ENCODE measurements around the gene CTBS. TPM values are rescaled to one million over a fixed set of nuclear protein-coding genes. Genes with fewer than 3 reads are reported as not detected.

The CTBS gene
- total and polyA plus RNA-seq, 2 of the 13 experiments (the other 11 are each of a cell fraction or from before 2014, with no cell fraction given), result 4.7 to 12.4 TPM

DNA sequence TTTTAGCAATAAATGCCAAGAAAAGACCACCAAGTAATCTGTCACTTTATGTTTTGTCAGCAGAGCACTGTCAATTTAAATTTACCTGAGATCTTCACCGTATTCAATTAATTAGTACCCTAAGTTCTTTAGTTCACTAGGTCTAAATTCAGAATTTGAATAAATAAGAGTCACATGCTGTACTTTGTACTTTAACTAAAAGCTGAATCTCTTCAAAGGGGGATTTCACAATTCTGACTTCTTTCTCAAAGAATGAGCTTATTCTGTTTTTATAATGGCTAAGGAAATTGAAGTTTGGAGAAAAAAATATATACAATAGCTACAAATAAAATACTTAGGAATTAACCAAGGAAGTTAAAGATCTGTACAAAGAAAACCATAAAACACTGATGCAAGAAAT is 65.7 kb downstream of the CTBS start (continued):
- TF ChIP-seq, protein P1, sequence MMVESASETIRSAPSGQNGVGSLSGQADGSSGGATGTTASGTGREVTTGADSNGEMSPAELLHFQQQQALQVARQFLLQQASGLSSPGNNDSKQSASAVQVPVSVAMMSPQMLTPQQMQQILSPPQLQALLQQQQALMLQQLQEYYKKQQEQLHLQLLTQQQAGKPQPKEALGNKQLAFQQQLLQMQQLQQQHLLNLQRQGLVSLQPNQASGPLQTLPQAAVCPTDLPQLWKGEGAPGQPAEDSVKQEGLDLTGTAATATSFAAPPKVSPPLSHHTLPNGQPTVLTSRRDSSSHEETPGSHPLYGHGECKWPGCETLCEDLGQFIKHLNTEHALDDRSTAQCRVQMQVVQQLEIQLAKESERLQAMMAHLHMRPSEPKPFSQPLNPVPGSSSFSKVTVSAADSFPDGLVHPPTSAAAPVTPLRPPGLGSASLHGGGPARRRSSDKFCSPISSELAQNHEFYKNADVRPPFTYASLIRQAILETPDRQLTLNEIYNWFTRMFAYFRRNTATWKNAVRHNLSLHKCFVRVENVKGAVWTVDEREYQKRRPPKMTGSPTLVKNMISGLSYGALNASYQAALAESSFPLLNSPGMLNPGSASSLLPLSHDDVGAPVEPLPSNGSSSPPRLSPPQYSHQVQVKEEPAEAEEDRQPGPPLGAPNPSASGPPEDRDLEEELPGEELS (CRISPR knock-in tag; IDR thresholded peaks at IDR 0.05), result no peak
- TF ChIP-seq ZNF317 (CRISPR knock-in tag; IDR thresholded peaks at IDR 0.05) (no peak), HMGA1 (CRISPR knock-in tag; conservative IDR thresholded peaks at IDR 0.05) (no peak), HNF4G (IDR thresholded peaks at IDR 0.05; ENCODE audit: borderline replicate concordance, low read depth, low read length) (no peak), HNF4G (CRISPR knock-in tag; IDR thresholded peaks at IDR 0.05; ENCODE audit: borderline replicate concordance, low read depth) (no peak), ZFP36 (IDR thresholded peaks at IDR 0.05; ENCODE audit: borderline replicate concordance, low read depth, low read length, partially characterized antibody) (no peak), NCOR1 (IDR thresholded peaks at IDR 0.05; ENCODE audit: borderline replicate concordance, low read length) (peak; percentile 51; the same call in 1 of the 2 replicates), ETV5 (CRISPR knock-in tag; IDR thresholded peaks at IDR 0.05; ENCODE audit: borderline replicate concordance) (no peak), YEATS4 (CRISPR knock-in tag; IDR thresholded peaks at IDR 0.05; ENCODE audit: borderline replicate concordance) (no peak), CHD4 (IDR thresholded peaks at IDR 0.05; ENCODE audit: borderline replicate concordance, low read length) (no peak), GATAD2A (CRISPR knock-in tag; IDR thresholded peaks at IDR 0.05) (0 out of 2 replicates have a peak, but pooled peaks have one; percentile 30), ESRRA (CRISPR knock-in tag; IDR thresholded peaks at IDR 0.05; ENCODE audit: low read depth) (no peak), ZNF557 (CRISPR knock-in tag; IDR thresholded peaks at IDR 0.05) (no peak), SOX13 (IDR thresholded peaks at IDR 0.05) (no peak), SOX13 (CRISPR knock-in tag; conservative IDR thresholded peaks at IDR 0.05 in 1 of 2, IDR thresholded peaks at IDR 0.05 in 1 of 2) (peak in 1 of 2 experiments; percentile 28; a peak in 1 of 4 replicates), NFKB2 (CRISPR knock-in tag; IDR thresholded peaks at IDR 0.05; ENCODE audit: borderline replicate concordance) (no peak), ZNF451 (CRISPR knock-in tag; IDR thresholded peaks at IDR 0.05) (no peak), ERF (CRISPR knock-in tag; IDR thresholded peaks at IDR 0.05) (no peak), SMYD3 (CRISPR knock-in tag; IDR thresholded peaks at IDR 0.05) (no peak), ZKSCAN8 (CRISPR knock-in tag; IDR thresholded peaks at IDR 0.05; ENCODE audit: borderline replicate concordance) (no peak), NPAS2 (CRISPR knock-in tag; IDR thresholded peaks at IDR 0.05; ENCODE audit: borderline replicate concordance) (no peak), CEBPG (CRISPR knock-in tag; IDR thresholded peaks at IDR 0.05) (peak; percentile 39; the same call in 1 of the 2 replicates), ZNF253 (CRISPR knock-in tag; IDR thresholded peaks at IDR 0.05; ENCODE audit: borderline replicate concordance) (no peak), RBFOX2 (IDR thresholded peaks at IDR 0.05; ENCODE audit: low read depth, low read length) (no peak), JUND (CRISPR knock-in tag; IDR thresholded peaks at IDR 0.05) (no peak), NFYB (CRISPR knock-in tag; IDR thresholded peaks at IDR 0.05) (no peak), TAF15 (IDR thresholded peaks at IDR 0.05; ENCODE audit: low read depth, low read length, poor library complexity, severe bottlenecking) (no peak), KLF16 (CRISPR knock-in tag; IDR thresholded peaks at IDR 0.05) (no peak), ZNF749 (CRISPR knock-in tag; IDR thresholded peaks at IDR 0.05; ENCODE audit: borderline replicate concordance) (no peak)
- TF ChIP-seq, protein P2, sequence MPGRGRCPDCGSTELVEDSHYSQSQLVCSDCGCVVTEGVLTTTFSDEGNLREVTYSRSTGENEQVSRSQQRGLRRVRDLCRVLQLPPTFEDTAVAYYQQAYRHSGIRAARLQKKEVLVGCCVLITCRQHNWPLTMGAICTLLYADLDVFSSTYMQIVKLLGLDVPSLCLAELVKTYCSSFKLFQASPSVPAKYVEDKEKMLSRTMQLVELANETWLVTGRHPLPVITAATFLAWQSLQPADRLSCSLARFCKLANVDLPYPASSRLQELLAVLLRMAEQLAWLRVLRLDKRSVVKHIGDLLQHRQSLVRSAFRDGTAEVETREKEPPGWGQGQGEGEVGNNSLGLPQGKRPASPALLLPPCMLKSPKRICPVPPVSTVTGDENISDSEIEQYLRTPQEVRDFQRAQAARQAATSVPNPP (CRISPR knock-in tag; IDR thresholded peaks at IDR 0.05), result no peak
- TF ChIP-seq, protein P3, sequence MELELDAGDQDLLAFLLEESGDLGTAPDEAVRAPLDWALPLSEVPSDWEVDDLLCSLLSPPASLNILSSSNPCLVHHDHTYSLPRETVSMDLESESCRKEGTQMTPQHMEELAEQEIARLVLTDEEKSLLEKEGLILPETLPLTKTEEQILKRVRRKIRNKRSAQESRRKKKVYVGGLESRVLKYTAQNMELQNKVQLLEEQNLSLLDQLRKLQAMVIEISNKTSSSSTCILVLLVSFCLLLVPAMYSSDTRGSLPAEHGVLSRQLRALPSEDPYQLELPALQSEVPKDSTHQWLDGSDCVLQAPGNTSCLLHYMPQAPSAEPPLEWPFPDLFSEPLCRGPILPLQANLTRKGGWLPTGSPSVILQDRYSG (CRISPR knock-in tag; IDR thresholded peaks at IDR 0.05), result no peak

Data from HepG2 (cell line).